ENCODE data around the gene MAP2K5. TPM values are rescaled to one million over a fixed set of nuclear protein-coding genes. Genes with fewer than 3 reads are reported as not detected.

The MAP2K5 gene
- total RNA-seq, 2 experiments from 2014 or later: 22.2 to 27.9 TPM

- intact Hi-C loops (cut with DNase I, micrococcal nuclease): no loop called here
- Mint-ChIP-seq H3K9me3 (no peaks in the 10 kb centered on the region), H3K27ac (no peak overlapping the region), H3K27me3 (no peaks in the 10 kb centered on the region), H3K4me3 (no peak overlapping the region), H3K4me1 (ENCODE audit: low read depth) (peaks cover 7% of the 10 kb centered on the region), H3K36me3 (ENCODE audit: low read depth) (no peaks in the 10 kb centered on the region)
- Histone ChIP-seq H3K36me3 (ENCODE audit: insufficient read depth, low read length) (no peaks in the 10 kb centered on the region), H3K4me1 (ENCODE audit: insufficient read depth, low read length) (no peaks in the 10 kb centered on the region), H3K9me3 (ENCODE audit: control insufficient read depth in 1 of 2, insufficient read depth in 1 of 2, low read length in 2 of 2) (no peaks in the 10 kb centered on the region), H3K27ac (ENCODE audit: low read depth in 1 of 2, low read length in 2 of 2) (no peak overlapping the region), H3K4me3 (ENCODE audit: low read length) (no peak overlapping the region), H3K27me3 (ENCODE audit: control insufficient read depth in 1 of 2, insufficient read depth in 2 of 2, low read length in 2 of 2) (no peaks in the 10 kb centered on the region)
- TF ChIP-seq, protein P1, sequence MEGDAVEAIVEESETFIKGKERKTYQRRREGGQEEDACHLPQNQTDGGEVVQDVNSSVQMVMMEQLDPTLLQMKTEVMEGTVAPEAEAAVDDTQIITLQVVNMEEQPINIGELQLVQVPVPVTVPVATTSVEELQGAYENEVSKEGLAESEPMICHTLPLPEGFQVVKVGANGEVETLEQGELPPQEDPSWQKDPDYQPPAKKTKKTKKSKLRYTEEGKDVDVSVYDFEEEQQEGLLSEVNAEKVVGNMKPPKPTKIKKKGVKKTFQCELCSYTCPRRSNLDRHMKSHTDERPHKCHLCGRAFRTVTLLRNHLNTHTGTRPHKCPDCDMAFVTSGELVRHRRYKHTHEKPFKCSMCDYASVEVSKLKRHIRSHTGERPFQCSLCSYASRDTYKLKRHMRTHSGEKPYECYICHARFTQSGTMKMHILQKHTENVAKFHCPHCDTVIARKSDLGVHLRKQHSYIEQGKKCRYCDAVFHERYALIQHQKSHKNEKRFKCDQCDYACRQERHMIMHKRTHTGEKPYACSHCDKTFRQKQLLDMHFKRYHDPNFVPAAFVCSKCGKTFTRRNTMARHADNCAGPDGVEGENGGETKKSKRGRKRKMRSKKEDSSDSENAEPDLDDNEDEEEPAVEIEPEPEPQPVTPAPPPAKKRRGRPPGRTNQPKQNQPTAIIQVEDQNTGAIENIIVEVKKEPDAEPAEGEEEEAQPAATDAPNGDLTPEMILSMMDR (IDR thresholded peaks at IDR 0.05): no peak
- ChIA-PET CTCF (interaction anchor here (1.2 kb wide), 1 partner anchor 77 kb away, joined by 3 read pairs; no protein-coding TSS in a partner anchor), POLR2A (interaction anchor here (0.9 kb wide), 1 partner anchor 12 kb away, joined by 3 read pairs; no protein-coding TSS in a partner anchor)
- ATAC-seq (ENCODE audit: poor library complexity) (no peak), DNase-seq (no peak)
Measured at GRCh38 chr15:67534360-67534759, 8.1 kb upstream of the MAP2K5 start.

- no peaks in the 10 kb centered on the region for H3K27me3 ChIP-seq (ENCODE audit: control insufficient read depth in 1 of 2, insufficient read depth in 2 of 2, low read length in 2 of 2)
- no peak overlapping the region for H3K27ac ChIP-seq (ENCODE audit: low read depth in 1 of 2, low read length in 2 of 2)
- H3K36me3 ChIP-seq (ENCODE audit: insufficient read depth, low read length): no peaks in the 10 kb centered on the region
- H3K4me1 Mint-ChIP-seq (ENCODE audit: low read depth): peaks cover 24% of the 10 kb centered on the region
- no peaks in the 10 kb centered on the region for H3K9me3 Mint-ChIP-seq
- no peak overlapping the region for H3K27ac Mint-ChIP-seq
- ATAC-seq (ENCODE audit: poor library complexity) (no peak), DNase-seq (no peak)
- TF ChIP-seq, protein P1 (IDR thresholded peaks at IDR 0.05): no peak
- no peaks in the 10 kb centered on the region for H3K9me3 ChIP-seq (ENCODE audit: control insufficient read depth in 1 of 2, insufficient read depth in 1 of 2, low read length in 2 of 2)
- no peak overlapping the region for H3K4me3 ChIP-seq (ENCODE audit: low read length)
- intact Hi-C loops (cut with DNase I, micrococcal nuclease): no loop called here
- peaks cover under 1% of the 10 kb centered on the region for H3K4me1 ChIP-seq (ENCODE audit: insufficient read depth, low read length)
- peaks cover 12% of the 10 kb centered on the region for H3K36me3 Mint-ChIP-seq (ENCODE audit: low read depth)
- H3K4me3 Mint-ChIP-seq: no peak overlapping the region
- no peaks in the 10 kb centered on the region for H3K27me3 Mint-ChIP-seq
- ChIA-PET CTCF (no interaction called here), POLR2A (no interaction called here)
Measured at GRCh38 chr15:67537771-67538170, 4.7 kb upstream of the MAP2K5 start.

GRCh38 chr15:67543348-67543718, 830 bp downstream of the MAP2K5 start:
- H3K27ac Mint-ChIP-seq: peak overlapping the region; percentile 89
- intact Hi-C loops (cut with DNase I, micrococcal nuclease): loop anchor here (2.0 to 10.0 kb wide), 5 partner anchors 87 to 733 kb away; partner anchors contain the start of genes AAGAB (in 1 of the 2), FEM1B (in 1 of the 2) and IQCH (in 1 of the 2)
- H3K27ac ChIP-seq (ENCODE audit: low read depth in 1 of 2, low read length in 2 of 2): peak overlapping the region; percentile 74 to 78
- H3K4me3 Mint-ChIP-seq: peak overlapping the region; percentile 92
- H3K4me3 ChIP-seq (ENCODE audit: low read length): peak overlapping the region; percentile 77
- no peaks in the 10 kb centered on the region for H3K9me3 ChIP-seq (ENCODE audit: control insufficient read depth in 1 of 2, insufficient read depth in 1 of 2, low read length in 2 of 2)
- H3K36me3 ChIP-seq (ENCODE audit: insufficient read depth, low read length): peaks cover 7% of the 10 kb centered on the region
- peaks cover 64% of the 10 kb centered on the region for H3K4me1 Mint-ChIP-seq (ENCODE audit: low read depth)
- H3K27me3 Mint-ChIP-seq: no peaks in the 10 kb centered on the region
- ChIA-PET POLR2A (interaction anchor here (1.3 kb wide), 1 partner anchor 17 kb away, joined by 4 read pairs; no protein-coding TSS in a partner anchor), CTCF (no interaction called here)
- ATAC-seq (ENCODE audit: poor library complexity): no peak
- TF ChIP-seq, protein P1 (IDR thresholded peaks at IDR 0.05): no peak
- peaks cover 14% of the 10 kb centered on the region for H3K4me1 ChIP-seq (ENCODE audit: insufficient read depth, low read length)
- DNase-seq: no peak
- no peaks in the 10 kb centered on the region for H3K9me3 Mint-ChIP-seq
- H3K36me3 Mint-ChIP-seq (ENCODE audit: low read depth): peaks cover 30% of the 10 kb centered on the region
- no peaks in the 10 kb centered on the region for H3K27me3 ChIP-seq (ENCODE audit: control insufficient read depth in 1 of 2, insufficient read depth in 2 of 2, low read length in 2 of 2)

All from CD4-positive, alpha-beta T cell (primary cell).